IPS-18a (cell line): Measurements from ENCODE around the gene ATP10A.

Experiments
- H3K27ac ChIP-seq: one replicate; pipeline ENCODE4 v1.5.1; 2013; ENCODE audit warnings: low read length
- H3K27me3 ChIP-seq: one replicate; pipeline ENCODE4 v1.6.1; 2013; ENCODE audit warnings: mild to moderate bottlenecking, low read length; ENCODE audit not compliant: control insufficient read depth, insufficient read depth
- H3K36me3 ChIP-seq: one replicate; pipeline ENCODE4 v1.6.1; 2013; ENCODE audit warnings: low read depth, low read length; ENCODE audit not compliant: control insufficient read depth
- H3K4me1 ChIP-seq: one replicate; pipeline ENCODE4 v1.6.1; 2013; ENCODE audit warnings: low read depth, low read length; ENCODE audit not compliant: control insufficient read depth
- H3K4me3 ChIP-seq: one replicate; pipeline ENCODE4 v1.5.1; 2013; ENCODE audit warnings: low read length
- H3K9ac ChIP-seq: one replicate; pipeline ENCODE4 v1.6.1; 2013; ENCODE audit warnings: mild to moderate bottlenecking, low read length, moderate library complexity
- H3K9me3 ChIP-seq: one replicate; pipeline ENCODE4 v1.6.1; 2013; ENCODE audit warnings: low read depth, low read length; ENCODE audit not compliant: control insufficient read depth

The ATP10A gene

DNA sequence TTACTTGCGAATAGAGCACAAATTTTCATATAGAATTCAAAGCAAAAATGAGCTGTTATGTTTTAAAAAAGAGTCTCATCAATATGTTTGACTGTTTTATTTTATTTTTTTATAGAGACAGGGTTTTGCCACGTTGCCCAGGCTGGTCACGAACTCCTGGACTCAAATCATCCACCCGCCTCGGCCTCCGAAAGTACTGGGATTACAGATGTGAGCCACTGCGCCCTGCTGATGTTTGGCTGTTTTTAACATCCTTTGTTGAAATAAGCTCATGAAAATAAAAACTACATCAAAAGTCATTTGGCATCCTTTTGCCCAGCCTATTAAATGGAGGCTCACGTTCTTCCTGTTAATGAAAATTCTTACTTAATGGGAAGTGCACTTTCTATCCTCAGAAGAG is 154.7 kb downstream of the ATP10A start:
- Histone ChIP-seq H3K9ac (no peak overlapping the region), H3K27me3 (no peaks in the 10 kb centered on the region), H3K36me3 (no peaks in the 10 kb centered on the region), H3K4me3 (no peak overlapping the region), H3K9me3 (no peaks in the 10 kb centered on the region), H3K4me1 (no peaks in the 10 kb centered on the region), H3K27ac (no peak overlapping the region)

DNA sequence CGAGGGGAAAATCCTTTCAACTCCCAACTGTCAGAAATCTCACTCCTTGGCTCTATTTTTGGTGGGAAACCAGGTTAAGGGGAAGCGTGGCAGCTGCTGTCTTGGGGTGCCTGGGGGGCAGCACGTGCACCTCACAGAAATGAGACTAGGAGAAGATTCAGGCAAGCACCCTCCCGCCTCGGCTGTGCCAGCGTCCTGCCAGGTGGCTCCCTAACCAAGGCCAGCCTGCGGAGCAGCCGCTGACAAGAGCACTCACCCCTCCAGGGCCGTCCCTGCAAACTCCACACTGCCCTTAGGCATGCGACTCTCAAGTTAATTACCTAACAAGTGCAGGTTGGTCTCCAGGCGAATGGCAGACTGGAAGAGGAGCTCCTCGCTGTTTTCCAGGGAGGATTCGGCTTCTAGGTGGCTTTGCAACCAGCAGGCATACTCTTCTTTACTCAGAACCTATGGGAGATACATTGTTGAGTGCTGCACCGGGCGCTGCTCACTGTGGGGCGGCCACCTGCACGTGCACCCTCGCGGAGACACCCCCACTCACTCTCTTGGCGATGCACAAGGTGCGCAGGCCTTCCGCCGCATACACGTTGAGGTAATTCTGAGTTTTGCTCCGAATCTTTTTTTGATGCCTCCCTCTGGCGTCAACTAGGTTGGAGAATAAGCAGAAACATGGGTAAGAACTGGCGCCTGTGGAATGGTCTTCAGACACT is 155.3 kb downstream of the ATP10A start:
- H3K36me3 ChIP-seq, result no peaks in the 10 kb centered on the region

DNA sequence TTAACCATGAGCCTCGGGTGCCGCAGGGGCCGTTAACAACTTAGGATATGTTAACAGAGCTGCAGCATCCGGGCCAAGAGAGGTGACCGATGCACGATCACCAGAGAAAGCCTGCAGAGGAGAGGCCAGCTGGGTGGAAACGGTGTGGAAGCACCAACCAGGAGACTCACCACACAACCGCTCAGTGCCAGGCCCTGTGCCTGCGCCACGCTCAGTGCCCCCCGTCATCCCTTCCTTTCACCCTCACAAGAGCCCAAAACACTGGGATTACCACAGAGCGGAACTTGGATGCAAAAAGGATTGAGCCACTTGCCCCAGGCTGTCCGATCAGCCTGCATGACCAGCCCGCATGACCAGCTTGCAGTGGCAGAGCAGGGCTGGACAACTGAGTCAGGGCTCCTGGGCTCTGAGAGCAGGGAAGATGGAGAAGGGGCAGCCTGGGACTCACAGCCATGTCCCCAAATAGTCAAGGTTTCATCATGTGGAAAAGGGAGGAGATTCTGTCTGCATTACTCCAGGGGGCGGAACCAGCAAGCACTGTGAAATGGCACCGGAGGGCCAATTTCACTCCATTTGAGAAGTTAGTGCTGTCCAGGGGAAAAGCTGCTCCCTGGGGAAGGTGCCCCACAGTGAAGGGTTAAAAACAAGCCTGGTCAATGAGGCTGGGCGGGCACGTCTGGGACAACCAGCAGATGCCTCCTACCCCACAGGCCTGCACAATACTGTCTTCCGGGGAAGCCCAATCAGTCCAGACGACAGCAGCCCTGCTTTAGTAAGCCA is 156.8 kb downstream of the ATP10A start:
- Histone ChIP-seq H3K4me3 (no peak overlapping the region), H3K9me3 (no peaks in the 10 kb centered on the region), H3K9ac (no peak overlapping the region), H3K36me3 (no peaks in the 10 kb centered on the region), H3K4me1 (no peaks in the 10 kb centered on the region), H3K27me3 (no peaks in the 10 kb centered on the region), H3K27ac (no peak overlapping the region)

More for the DNA sequence above, 155.3 kb downstream of the ATP10A start:
- no peaks in the 10 kb centered on the region for H3K27me3 ChIP-seq
- H3K4me3 ChIP-seq, result no peak overlapping the region
- no peak overlapping the region for H3K9ac ChIP-seq
- H3K9me3 ChIP-seq, result no peaks in the 10 kb centered on the region
- H3K27ac ChIP-seq, result no peak overlapping the region
- H3K4me1 ChIP-seq, result no peaks in the 10 kb centered on the region

DNA sequence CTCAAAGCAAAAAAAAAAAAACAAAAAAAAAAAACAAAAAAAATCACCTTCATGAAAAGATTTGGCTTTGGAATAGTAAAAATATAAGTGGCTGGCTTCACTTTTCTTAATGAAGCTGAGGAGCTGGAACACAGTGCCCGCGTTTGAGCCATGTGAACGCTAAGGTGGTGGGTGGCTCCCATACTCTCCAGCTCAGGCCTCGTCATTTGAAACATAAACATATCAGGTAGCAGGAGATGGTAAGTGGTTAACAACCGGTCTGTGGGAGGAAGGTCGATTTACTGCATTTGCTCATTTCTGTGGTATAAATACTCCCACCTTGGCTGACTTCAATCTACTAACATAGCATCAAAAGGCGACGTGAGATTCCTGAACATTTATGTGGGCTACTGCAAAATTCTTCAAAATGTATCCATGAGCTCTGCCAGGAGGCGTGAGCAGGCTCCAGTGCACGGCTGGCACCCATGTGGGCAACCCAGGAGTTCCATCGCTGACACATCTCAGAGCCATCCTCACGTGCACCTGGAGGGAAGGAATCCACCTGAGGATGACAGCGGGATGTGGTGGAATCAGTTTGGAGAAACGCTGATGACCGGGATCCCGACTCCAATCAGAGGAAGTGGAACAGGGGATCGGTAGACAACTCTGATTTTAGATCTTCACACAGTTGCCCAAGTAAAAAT is 157.6 kb downstream of the ATP10A start:
- no peak overlapping the region for H3K9ac ChIP-seq
- H3K36me3 ChIP-seq, result no peaks in the 10 kb centered on the region
- H3K4me3 ChIP-seq, result no peak overlapping the region
- H3K27ac ChIP-seq, result no peak overlapping the region
- H3K9me3 ChIP-seq, result no peaks in the 10 kb centered on the region
- H3K4me1 ChIP-seq, result no peaks in the 10 kb centered on the region
- no peaks in the 10 kb centered on the region for H3K27me3 ChIP-seq

DNA sequence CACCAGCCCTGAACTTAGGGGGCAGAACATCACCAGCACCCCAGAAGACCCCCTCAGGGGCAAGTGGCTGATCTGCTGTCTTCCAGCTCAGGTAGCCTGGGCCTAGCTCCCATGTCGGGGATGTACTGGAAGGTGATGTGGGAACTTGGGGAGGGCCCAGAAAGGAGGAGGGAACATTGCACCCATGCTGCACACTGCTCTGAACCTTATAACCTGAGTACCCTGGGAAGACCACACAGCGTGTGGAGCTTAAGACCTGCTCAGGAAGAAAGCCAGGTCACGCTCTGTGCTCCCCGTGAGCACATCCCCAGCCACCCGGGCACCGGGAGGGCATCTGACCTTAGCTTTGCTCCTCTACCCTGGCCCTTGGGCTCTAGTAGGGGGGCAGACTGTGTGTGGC is 159.4 kb downstream of the ATP10A start:
- Histone ChIP-seq H3K4me3 (no peak overlapping the region), H3K9ac (no peak overlapping the region), H3K9me3 (no peaks in the 10 kb centered on the region), H3K4me1 (no peaks in the 10 kb centered on the region), H3K27ac (no peak overlapping the region), H3K27me3 (no peaks in the 10 kb centered on the region), H3K36me3 (no peaks in the 10 kb centered on the region)

DNA sequence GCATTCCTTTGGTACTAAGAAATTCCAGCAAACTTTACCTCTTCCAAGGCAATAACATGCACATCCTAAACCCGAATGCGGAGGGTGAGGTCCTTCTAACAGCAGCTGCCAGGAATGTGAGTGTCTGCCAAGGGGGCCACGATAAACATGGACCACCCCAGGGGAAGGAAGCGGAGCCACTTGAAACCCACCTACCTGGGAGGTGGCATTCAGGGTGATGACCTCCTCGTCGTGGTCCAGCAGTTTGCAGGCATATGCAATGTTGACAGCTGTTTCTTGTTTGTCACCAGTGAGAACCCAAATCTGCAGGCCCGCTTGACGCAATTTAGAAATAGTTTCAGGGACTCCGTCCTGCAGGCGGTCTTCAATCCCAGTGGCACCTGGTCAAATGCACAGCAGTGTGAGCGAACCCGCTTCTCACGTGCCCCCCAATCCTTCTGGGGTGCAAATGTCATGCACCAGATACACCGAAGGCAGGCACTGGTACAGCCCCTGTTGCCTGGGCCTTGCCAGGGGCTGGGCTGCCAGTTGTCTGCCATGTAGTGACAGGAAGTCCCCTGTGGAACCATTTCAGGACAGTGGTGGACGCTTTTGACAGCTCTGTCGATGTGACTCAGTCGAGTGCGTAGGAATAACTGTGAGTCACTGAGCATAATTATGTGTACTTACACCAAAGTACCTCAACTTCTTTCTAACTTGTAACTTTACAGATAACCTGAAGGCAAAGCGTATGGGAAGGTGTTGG is 161.2 kb downstream of the ATP10A start:
- no peak overlapping the region for H3K27ac ChIP-seq
- H3K4me1 ChIP-seq, result peaks cover 5% of the 10 kb centered on the region
- no peaks in the 10 kb centered on the region for H3K27me3 ChIP-seq
- no peak overlapping the region for H3K9ac ChIP-seq
- H3K4me3 ChIP-seq, result no peak overlapping the region
- H3K9me3 ChIP-seq, result no peaks in the 10 kb centered on the region
- no peaks in the 10 kb centered on the region for H3K36me3 ChIP-seq

DNA sequence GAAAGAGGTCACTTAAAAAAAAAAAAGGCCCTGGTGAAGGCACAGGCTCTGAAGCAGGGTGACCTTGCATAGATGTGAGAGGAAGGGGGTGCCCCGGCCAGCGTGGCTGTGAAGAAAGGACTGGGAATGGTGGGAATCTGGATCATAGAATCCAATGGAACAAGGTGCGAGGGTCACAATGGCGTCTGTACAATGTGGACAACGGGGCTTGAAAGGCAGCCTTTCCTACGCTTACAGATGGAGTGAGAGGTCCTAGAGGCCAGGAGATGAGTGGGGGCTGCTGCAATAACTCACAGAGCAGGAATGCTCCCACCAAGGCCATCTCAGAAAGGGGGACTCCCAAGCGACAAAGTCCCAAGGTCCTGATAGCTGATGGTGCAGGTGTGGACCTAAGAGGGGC is 162.2 kb downstream of the ATP10A start:
- Histone ChIP-seq H3K27me3 (no peaks in the 10 kb centered on the region), H3K4me3 (no peak overlapping the region)

DNA sequence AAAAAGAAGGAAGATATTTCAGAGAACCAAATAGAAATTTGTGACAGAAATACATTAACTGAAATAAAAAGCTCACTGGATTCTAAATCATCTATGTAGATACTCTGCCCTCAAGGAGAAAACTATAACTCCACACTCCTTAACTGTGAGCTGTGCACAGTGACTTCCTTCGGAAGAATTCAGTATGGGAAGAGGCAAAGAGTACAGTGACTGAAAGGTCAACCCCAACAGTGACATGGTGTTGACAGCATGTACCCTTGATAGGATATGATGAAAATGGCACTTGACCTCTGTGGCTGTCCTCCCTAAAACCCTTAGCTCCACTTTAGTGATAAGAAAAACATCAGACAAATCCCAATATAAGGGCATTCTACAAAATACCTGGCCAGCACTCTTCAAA is 165.5 kb downstream of the ATP10A start:
- Histone ChIP-seq H3K36me3 (no peaks in the 10 kb centered on the region), H3K27ac (no peak overlapping the region), H3K9ac (no peak overlapping the region), H3K4me1 (peaks cover 10% of the 10 kb centered on the region), H3K9me3 (no peaks in the 10 kb centered on the region), H3K4me3 (no peak overlapping the region), H3K27me3 (no peaks in the 10 kb centered on the region)

More for the DNA sequence above, 162.2 kb downstream of the ATP10A start:
- Histone ChIP-seq H3K9me3 (no peaks in the 10 kb centered on the region), H3K4me1 (peaks cover 7% of the 10 kb centered on the region), H3K9ac (no peak overlapping the region), H3K36me3 (no peaks in the 10 kb centered on the region), H3K27ac (no peak overlapping the region)

DNA sequence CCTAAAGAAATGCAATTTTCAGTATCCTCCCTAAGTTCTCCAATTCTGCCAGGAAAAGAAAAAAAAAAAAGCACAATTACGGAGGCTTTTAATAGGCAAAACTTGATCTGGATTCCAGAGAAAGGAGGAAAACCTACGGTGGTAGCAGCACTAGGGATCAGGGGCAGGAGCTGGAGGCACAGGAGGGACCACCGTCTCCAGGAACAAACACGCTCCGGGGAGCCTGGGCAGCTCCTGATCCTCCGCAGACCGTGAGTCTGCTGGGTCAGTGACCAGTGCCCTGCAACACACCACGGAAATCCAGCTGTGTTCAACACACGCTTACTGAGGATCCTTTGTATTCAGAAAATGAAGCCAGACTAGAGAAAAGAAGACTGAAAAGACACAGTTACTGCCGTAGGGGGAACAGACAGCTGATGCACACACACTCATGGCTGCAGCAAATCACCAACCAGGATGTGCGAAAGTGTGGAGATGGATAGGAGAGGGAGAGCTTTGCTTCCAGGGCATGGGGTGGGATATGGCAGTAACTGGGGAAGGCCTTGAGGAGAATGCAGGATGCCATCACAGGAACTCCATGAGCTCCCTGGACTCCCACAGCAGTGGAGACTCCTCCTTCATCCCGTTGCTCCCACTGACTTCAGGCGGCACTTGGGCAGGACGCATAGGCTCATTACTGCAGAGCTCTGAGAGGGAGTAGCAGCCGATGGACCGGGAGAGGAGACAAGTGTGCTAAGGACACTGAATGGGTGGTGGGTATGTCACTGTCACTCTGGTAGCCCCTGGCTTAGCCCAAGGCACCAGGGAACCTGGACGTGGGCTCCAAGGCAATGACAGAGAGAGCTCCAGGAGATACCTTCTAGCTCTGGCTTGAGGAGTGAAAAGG is 167.0 kb downstream of the ATP10A start:
- Histone ChIP-seq H3K27ac (no peak overlapping the region), H3K9me3 (no peaks in the 10 kb centered on the region), H3K9ac (no peak overlapping the region), H3K4me3 (no peak overlapping the region), H3K4me1 (peaks cover 10% of the 10 kb centered on the region), H3K27me3 (no peaks in the 10 kb centered on the region), H3K36me3 (no peaks in the 10 kb centered on the region)

DNA sequence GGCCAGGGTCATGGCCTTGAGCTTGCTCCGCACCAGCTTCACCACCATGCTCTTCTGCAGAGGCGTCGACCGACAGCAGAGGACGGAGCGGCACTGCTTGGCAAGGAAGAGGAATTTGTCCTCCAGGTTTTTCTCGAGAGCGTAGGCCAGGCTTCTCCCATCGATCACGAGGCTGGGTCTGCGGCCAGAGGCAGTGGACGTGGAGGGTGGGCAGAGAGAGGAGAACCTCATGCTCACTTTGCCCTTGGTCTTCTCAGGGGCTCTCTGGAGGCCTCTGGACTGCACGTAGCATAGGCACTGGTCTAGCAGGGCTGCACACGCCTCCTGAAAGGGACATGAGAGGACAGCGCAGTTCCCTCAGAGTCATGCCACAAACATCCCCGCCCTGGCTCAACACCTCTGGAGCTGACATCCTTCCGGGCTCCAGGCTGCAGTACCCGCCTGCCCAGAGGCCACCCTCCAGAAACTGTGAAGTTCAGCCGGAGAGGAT is 168.3 kb downstream of the ATP10A start:
- H3K27me3 ChIP-seq, result no peaks in the 10 kb centered on the region
- H3K4me1 ChIP-seq, result peaks cover 10% of the 10 kb centered on the region
- no peaks in the 10 kb centered on the region for H3K36me3 ChIP-seq
- H3K9me3 ChIP-seq, result no peaks in the 10 kb centered on the region
- H3K9ac ChIP-seq, result no peak overlapping the region
- no peak overlapping the region for H3K27ac ChIP-seq
- H3K4me3 ChIP-seq, result no peak overlapping the region
